GM18499 (cell line): ENCODE data around the gene SLC35B1.
A peak's percentile ranks its signal among the peaks of the same experiment; 100 is the strongest.
"Not testable (repeated sequence)": the region's sequence is repeated elsewhere in the genome, so short reads cannot be mapped to it uniquely, and the experiment has no call there.

Experiments
- ATAC-seq: cut with Tn5 transposase; IDR thresholded peaks from one replicate; pipeline ENCODE4 v1.9.1; 2021; ENCODE audit warnings: moderate number of reproducible peaks; ENCODE audit not compliant: insufficient read depth, unreplicated experiment

The SLC35B1 gene

GRCh38 chr17:49677134-49677932 is 30.4 kb downstream of the SLC35B1 start:
- ATAC-seq, result no peak

GRCh38 chr17:49676276-49676868 is 31.4 kb downstream of the SLC35B1 start:
- peak; percentile 81 for ATAC-seq

- no peak for ATAC-seq
These were observed 33.3 kb downstream of the SLC35B1 start for GRCh38 chr17:49674507-49674906.

GRCh38 chr17:49673679-49674078 is 34.1 kb downstream of the SLC35B1 start:
- ATAC-seq, result not testable (repeated sequence)

- ATAC-seq, result no peak
These were observed 37.1 kb downstream of the SLC35B1 start for GRCh38 chr17:49670641-49671040.

- ATAC-seq, result no peak
These were observed 37.8 kb downstream of the SLC35B1 start for GRCh38 chr17:49670002-49670401.

- no peak for ATAC-seq
These were observed 39.9 kb downstream of the SLC35B1 start for GRCh38 chr17:49667854-49668253.

GRCh38 chr17:49664706-49665211 is 43.0 kb downstream of the SLC35B1 start:
- ATAC-seq, result no peak

- ATAC-seq, result no peak
These were observed 47.9 kb downstream of the SLC35B1 start for GRCh38 chr17:49659661-49660382.

GRCh38 chr17:49656247-49656646 is 51.5 kb downstream of the SLC35B1 start:
- no peak for ATAC-seq
